ENCODE results near the gene COQ8A. TPM values are rescaled to one million over a fixed set of nuclear protein-coding genes. Genes with fewer than 3 reads are reported as not detected.

COQ8A gene
- total RNA-seq, 2 donors from 2014 or later: 116 to 134 TPM

- Histone ChIP-seq H3K36me3 (replicated peaks in 1 of 2; ENCODE audit: insufficient read depth in 1 of 2, low read depth in 2 of 2) (peaks cover 0 to 12% of the 10 kb centered on the region in 2 donors), H3K4me1 (peaks cover 5% of the 10 kb centered on the region), H3K27ac (no peak overlapping the region), H3K9me3 (no peaks in the 10 kb centered on the region), H3K4me3 (no peak overlapping the region), H3K27me3 (no peaks in the 10 kb centered on the region)
- TF ChIP-seq, protein P1, sequence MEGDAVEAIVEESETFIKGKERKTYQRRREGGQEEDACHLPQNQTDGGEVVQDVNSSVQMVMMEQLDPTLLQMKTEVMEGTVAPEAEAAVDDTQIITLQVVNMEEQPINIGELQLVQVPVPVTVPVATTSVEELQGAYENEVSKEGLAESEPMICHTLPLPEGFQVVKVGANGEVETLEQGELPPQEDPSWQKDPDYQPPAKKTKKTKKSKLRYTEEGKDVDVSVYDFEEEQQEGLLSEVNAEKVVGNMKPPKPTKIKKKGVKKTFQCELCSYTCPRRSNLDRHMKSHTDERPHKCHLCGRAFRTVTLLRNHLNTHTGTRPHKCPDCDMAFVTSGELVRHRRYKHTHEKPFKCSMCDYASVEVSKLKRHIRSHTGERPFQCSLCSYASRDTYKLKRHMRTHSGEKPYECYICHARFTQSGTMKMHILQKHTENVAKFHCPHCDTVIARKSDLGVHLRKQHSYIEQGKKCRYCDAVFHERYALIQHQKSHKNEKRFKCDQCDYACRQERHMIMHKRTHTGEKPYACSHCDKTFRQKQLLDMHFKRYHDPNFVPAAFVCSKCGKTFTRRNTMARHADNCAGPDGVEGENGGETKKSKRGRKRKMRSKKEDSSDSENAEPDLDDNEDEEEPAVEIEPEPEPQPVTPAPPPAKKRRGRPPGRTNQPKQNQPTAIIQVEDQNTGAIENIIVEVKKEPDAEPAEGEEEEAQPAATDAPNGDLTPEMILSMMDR (IDR thresholded peaks at IDR 0.05): no peak
- TF ChIP-seq POLR2A (IDR thresholded peaks at IDR 0.05): no peak
- 79 to 82% methylated on average over 3 of the region's 3 CpGs for WGBS, 2 donors
- ATAC-seq (peak; percentile 23), DNase-seq (peak in 1 of 4 donors; percentile 38)
- intact Hi-C loops (cut with DNase I): no loop called here
Observed at GRCh38 chr1:226967665-226968064, 27.6 kb downstream of the COQ8A start.

- Histone ChIP-seq H3K27me3 (no peaks in the 10 kb centered on the region), H3K36me3 (replicated peaks in 1 of 2; ENCODE audit: insufficient read depth in 1 of 2, low read depth in 2 of 2) (peaks cover 0 to 4% of the 10 kb centered on the region in 2 donors), H3K4me3 (no peak overlapping the region), H3K9me3 (no peaks in the 10 kb centered on the region), H3K4me1 (peaks cover 44% of the 10 kb centered on the region), H3K27ac (no peak overlapping the region)
- TF ChIP-seq, protein P1 (IDR thresholded peaks at IDR 0.05): no peak
- no peak for TF ChIP-seq POLR2A (IDR thresholded peaks at IDR 0.05)
- 89 to 100% methylated on average over 1 of the region's 1 CpG for WGBS, 2 donors
- intact Hi-C loops (cut with DNase I): no loop called here
- ATAC-seq: no peak
- DNase-seq: no peak
Observed at GRCh38 chr1:226971765-226972164, 31.7 kb downstream of the COQ8A start.

- intact Hi-C loops (cut with DNase I): no loop called here
- ATAC-seq (no peak), DNase-seq (peak in 3 of 4 donors; percentile 27 to 61 (median 39))
- Histone ChIP-seq H3K27me3 (no peaks in the 10 kb centered on the region), H3K36me3 (replicated peaks in 1 of 2; ENCODE audit: insufficient read depth in 1 of 2, low read depth in 2 of 2) (peaks cover 0 to 11% of the 10 kb centered on the region in 2 donors), H3K4me3 (no peak overlapping the region), H3K9me3 (no peaks in the 10 kb centered on the region), H3K27ac (peak overlapping the region in 3 of 4 donors; percentile 79 to 90 (median 87)), H3K4me1 (peaks cover 49% of the 10 kb centered on the region)
- WGBS, 2 donors: 53 to 76% methylated on average over 2 to 6 of the region's 6 CpGs
- TF ChIP-seq POLR2A (IDR thresholded peaks at IDR 0.05): no peak
- TF ChIP-seq, protein P1 (IDR thresholded peaks at IDR 0.05): no peak
Observed at GRCh38 chr1:226972931-226973330, 32.8 kb downstream of the COQ8A start.

GRCh38 chr1:226973371-226973897 is 33.3 kb downstream of the COQ8A start:
- H3K27ac ChIP-seq: peak overlapping the region; percentile 68 to 90 (median 83)
- H3K36me3 ChIP-seq (replicated peaks in 1 of 2; ENCODE audit: insufficient read depth in 1 of 2, low read depth in 2 of 2): peaks cover 0 to 13% of the 10 kb centered on the region in 2 donors
- DNase-seq (peak; percentile 17 to 42 (median 36)), ATAC-seq (no peak)
- TF ChIP-seq POLR2A (IDR thresholded peaks at IDR 0.05): no peak
- TF ChIP-seq, protein P1 (IDR thresholded peaks at IDR 0.05): no peak
- intact Hi-C loops (cut with DNase I): no loop called here
- no peak overlapping the region for H3K4me3 ChIP-seq
- WGBS, 2 donors: 83 to 94% methylated on average over 4 to 5 of the region's 5 CpGs
- no peaks in the 10 kb centered on the region for H3K27me3 ChIP-seq
- H3K9me3 ChIP-seq: no peaks in the 10 kb centered on the region
- H3K4me1 ChIP-seq: peaks cover 49% of the 10 kb centered on the region
